RCC 7860 (cell line): ENCODE data around the gene PROCA1.

ENCODE experiments used
- DNase-seq: peaks from one replicate; pipeline ENCODE4 v3.0.0-alpha.2; 2015; ENCODE audit warnings: low spot score
- FAIRE-seq: peaks from 2 replicates; lab custom pipeline; 2012; peaks lifted over from hg19 to GRCh38; lab: Jason Lieb, UNC

The PROCA1 gene

DNA sequence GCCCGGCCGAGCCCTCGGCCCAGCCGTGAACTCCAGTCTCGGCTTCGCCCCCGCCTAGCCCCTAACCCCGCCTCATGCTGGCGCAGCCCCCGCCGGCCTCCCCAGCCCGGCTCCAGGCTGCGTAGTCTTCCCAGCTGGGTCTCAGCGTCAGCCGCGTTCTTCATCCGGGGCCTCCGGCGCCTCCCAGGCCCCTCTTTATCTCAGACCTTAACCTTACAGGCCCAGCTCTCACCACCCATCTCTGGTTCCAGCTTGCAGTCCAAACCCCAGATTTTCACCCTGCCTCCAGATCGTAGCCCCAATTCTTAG is at the start of gene PROCA1:
TSS of gene PROCA1 (minus strand) at position 166 of the 309 bp plus-strand sequence. CDS start 228 bp downstream, outside the sequence.
- DNase-seq = no peak
- FAIRE-seq = no peak

- no peak for DNase-seq
- no peak for FAIRE-seq
Measured at GRCh38 chr17:28760601-28761562, 49.2 kb upstream of the PROCA1 start.

DNA sequence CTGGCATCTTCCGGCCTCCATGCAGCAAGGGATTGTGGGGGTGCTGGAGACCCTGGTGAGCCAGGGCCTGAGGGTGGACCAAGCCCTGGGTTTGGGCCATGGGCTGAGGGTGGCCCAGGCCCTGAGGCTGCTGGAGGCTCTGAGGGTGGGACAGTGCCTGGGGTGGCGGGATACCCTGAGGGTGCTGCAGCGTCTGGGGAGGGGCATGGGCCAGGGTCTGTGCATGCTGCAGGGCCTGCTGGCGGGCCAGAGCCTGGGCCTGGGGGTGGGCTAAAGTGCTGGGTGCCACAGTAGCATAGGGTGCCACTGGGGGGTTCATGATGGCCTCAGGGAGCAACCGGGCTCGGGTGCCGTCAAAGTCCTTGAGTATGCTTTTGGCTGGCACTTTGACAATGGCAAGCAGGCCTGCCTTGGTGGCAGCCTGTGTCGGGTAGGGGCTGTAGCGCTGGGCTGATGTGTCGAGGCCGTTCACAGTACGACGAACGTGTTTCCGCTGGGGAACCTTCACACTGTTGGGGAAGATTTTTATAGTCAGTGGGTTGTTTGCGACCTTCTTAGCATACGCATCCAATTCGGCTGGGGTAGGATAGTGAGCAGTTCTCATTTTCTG is 47.7 kb upstream of the PROCA1 start:
- no peak for DNase-seq
- no peak for FAIRE-seq

DNA sequence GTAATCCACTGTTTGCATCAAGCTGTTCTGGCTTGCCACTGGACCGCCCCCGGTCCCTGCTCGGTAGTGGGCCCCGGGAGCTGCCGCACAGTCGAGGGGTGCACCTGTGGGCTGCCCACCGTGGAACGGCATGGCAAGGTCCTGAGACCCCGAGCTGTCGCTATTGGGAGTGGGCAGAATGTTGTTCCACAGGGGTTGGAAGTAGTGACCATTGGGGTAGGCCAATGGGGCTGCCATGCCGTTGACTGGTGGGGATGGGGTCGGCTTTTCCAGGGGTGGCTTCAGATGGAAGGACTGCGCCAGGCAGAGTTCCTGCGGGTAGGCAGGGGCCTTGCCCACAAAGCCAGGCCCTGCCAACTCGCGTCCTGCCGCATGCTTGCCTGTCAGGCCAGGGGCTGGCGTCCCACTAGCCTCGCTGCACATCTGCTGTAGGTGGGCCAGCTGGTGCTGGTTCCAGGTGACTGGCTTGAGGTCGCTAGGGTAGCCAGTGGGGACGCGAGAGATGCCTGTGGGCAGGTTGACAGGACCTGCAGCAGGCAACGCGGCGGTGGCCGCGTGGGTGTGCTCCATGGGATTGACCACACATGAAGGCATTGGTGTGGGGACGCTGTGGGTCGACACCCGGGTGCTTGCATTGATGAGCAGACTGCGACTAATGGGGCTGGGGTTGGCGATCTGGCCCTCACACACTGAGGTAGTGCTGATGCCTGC is 46.9 kb upstream of the PROCA1 start:
- FAIRE-seq (no peak), DNase-seq (no peak)

DNA sequence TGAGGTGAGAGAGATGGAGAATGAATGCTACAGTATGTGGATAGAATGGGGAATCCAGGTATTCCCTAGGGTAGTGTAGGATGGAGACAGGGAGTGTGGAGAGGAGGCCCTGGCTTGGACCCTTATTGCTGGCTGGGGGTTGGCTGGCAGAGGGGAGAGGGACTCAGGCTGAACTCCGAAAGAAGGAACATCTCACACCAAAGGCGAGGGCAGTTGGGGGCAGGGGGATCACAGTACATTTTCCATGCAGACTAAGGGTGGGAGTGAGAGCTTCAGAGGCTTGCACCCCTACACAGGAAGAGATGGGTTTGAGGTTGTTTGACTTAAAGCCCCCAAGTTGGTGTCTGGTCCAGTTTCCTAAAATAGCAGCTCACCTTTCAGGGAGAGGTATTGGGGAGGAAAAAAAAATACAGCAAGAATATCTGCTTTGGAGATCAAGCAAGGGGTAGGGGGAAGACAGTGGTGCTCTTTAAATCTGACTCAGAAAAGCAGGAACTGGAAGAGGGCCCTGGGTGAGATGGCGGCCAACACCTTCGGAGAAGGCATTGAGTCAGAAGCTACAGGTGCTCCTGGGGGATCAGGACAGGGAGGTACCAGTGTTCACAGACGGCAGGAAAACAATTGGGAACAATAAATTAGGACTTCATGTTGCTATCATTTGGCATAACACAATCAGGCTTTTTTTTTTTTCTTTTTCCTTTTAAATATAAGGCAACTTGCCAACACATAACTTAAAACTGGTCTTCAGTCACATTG is 44.5 kb upstream of the PROCA1 start:
- FAIRE-seq (no peak), DNase-seq (no peak)

GRCh38 chr17:28755486-28755885 is 43.8 kb upstream of the PROCA1 start:
- FAIRE-seq (no peak), DNase-seq (peak; percentile 46)

- no peak for DNase-seq
- no peak for FAIRE-seq
Measured at GRCh38 chr17:28751600-28752366, 40.1 kb upstream of the PROCA1 start.

DNA sequence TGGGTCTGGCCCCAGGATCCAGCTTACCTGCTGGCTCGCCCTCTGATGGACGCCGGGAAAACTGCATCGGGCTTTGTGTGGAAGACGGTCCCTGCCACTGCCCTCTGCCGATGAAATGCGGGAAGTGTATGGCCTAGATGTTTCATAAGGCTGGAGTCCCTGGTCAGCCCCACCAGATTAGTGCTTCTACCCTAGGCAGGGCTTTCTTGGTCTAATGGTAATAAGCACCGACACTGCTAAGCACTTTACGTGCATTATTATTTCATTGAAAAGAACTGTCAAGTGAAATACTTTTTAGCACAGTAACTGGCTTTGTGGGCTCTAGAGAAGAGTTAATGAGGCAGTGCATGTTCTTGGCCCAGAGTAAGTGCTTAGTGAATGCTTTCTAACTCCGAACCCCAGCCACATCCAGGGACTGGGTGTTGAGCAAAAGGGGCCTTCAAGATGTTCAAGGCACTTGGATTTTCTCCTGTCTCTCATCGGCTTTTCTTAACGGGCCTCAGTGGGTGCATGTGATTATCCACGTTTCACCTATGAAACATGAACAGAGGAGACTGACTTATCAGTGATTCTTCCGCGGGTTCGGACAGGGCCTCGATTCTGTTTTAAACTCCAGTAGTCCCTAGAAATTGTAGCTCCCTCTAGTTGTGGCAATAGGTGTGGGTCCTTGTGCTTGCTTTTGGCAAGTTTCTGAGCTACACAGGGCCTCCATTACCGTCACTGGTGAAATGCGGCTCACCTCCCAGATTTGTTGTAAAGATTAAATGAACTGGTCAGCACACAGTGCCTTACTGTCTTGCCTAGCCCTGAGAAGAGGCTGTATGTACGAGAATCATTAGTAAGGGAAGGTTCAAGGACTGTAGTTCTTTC is 38.7 kb upstream of the PROCA1 start:
- DNase-seq (peak; percentile 82), FAIRE-seq (peak; percentile 68)

GRCh38 chr17:28749516-28750177 is 38.0 kb upstream of the PROCA1 start:
- DNase-seq (no peak), FAIRE-seq (no peak)

- no peak for FAIRE-seq
- no peak for DNase-seq
Measured at GRCh38 chr17:28748852-28749515, 37.3 kb upstream of the PROCA1 start.

DNA sequence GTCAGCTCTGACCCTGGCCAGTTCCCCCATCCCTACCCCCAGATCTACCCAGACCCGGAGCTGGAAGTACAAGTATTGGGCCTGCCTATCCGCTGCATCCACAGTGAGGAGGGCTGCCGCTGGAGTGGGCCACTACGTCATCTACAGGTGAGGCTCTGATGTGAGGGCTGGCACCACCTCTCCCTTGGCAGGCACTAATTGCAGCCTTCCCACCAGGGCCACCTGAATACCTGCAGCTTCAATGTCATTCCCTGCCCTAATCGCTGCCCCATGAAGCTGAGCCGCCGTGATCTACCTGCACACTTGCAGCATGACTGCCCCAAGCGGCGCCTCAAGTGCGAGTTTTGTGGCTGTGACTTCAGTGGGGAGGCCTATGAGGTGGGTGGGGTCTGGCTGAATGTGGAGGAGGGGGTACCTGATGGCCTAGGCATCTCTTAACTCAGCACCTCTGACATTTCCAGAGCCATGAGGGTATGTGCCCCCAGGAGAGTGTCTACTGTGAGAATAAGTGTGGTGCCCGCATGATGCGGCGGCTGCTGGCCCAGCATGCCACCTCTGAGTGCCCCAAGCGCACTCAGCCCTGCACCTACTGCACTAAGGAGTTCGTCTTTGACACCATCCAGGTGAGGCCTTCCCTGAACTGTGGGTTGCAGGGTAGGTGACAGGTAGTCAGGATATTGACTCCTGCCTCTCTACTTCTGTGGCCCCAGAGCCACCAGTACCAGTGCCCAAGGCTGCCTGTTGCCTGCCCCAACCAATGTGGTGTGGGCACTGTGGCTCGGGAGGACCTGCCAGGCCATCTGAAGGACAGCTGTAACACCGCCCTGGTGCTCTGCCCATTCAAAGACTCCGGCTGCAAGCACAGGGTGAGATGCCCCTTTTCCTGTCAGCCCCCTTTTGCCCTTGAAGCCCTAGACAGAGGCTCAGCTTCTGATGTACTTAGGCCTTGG is 36.4 kb upstream of the PROCA1 start:
- no peak for FAIRE-seq

GRCh38 chr17:28747051-28747691 is 35.5 kb upstream of the PROCA1 start:
- no peak for FAIRE-seq
- no peak for DNase-seq

More for the DNA sequence above, 36.4 kb upstream of the PROCA1 start:
- DNase-seq = no peak

DNA sequence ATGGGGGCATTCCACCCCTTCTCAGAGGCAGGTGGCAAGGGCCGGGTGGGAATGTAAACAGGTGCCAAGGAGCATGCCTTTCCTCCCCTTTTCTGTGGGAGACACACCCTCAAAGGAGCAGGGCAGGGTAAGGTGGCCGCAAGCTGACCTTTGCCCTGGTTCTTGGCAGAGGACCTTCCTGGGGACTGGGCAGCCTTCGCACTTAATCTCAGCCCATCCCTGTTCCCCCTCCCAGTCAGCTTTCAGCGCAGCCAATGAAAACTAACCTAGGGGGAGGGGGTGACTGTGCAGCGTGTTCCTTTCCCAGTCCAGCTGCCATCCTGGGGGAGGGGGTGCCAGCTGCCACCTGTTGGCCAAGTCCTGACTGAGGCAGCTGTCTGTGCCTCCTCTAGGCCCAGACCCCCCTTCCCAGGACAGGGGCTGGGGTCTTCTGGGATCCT is 34.9 kb upstream of the PROCA1 start:
- DNase-seq = no peak

DNA sequence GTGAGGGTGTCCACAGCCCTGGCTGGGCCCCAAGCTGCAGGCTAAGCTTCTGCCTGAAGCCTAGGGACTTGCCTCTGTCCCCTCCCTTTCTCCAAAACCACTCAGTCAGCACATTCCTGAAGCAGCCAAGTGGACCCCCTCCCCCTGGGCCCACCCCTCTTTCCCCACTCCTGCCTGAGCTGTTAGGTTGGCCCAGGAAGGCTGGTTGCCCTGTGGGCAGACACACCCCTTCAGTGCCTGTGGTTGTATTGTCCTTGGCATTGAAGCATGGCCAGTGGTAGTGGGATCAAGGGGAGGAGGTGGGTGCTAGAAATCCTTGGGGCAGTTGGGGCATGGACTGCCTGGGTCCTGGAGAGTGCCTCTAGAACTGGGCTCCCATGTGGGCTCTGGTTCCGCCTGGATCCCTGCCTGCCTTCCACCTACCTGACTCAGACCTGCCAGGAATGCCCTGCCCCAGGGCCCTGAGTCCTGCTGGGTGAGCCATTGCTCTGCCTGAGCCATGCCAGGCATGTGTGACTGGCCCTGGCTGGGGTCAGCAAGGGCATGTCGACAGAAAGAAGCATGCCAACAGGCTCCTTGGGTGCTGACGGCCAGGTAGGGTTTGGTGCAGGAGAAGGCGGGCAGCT is 34.2 kb upstream of the PROCA1 start:
- FAIRE-seq = no peak
- peak; percentile 50 for DNase-seq

More for the DNA sequence above, 34.9 kb upstream of the PROCA1 start:
- no peak for FAIRE-seq

- peak; percentile 37 for DNase-seq
- FAIRE-seq = no peak
Measured at GRCh38 chr17:28744972-28745785, 33.5 kb upstream of the PROCA1 start.
